GM19043 (cell line): ENCODE measurements around the gene EIF2S3B.
"Not testable (repeated sequence)": the region's sequence is repeated elsewhere in the genome, so short reads cannot be mapped to it uniquely, and the experiment has no call there.

Experiments used
- ATAC-seq: cut with Tn5 transposase; IDR thresholded peaks from one replicate; pipeline ENCODE4 v1.9.1; 2021; ENCODE audit warnings: low read depth; ENCODE audit not compliant: unreplicated experiment

Gene EIF2S3B

DNA sequence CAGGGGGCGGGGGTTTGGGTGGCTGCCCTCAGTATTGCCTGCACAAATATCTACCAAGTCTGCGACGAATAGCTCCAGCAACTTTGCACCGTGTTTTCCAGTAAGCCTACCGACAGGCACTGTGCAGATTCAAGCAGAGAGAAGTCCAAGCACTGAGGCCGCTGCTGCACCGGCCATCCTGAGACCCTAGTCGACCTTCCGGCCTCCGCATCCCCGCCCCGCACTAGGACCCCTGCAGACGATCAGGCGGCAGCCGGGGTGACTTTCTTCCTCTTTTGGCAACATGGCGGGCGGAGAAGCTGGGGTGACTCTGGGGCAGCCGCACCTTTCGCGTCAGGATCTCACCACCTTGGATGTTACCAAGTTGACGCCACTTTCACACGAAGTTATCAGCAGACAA, at the start of gene EIF2S3B:
TSS of gene EIF2S3B (plus strand) at position 271 of the 400 bp plus-strand sequence. CDS start at position 284, 13 bp downstream.
- no peak for ATAC-seq

GRCh38 chr12:10456856-10457255, 48.8 kb upstream of the EIF2S3B start:
- ATAC-seq, result no peak

DNA sequence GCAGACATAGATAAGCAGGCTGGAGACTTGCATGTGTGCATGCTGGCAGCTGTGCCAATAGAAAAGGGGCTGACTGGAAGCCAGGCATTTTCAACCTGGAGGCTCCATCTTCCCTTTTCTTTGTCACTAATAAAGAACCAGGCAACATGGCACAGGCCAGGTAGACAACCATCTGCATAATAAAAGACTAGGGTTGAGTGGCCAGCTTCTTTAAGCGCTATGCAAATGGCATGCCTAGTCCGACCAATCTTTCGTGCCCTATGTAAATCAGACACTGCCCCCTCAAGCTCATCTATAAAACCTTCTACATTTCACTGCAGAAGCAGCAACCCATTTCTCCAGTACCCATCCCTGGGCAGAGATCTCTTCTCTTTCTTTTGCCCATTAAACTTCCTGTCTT, 47.9 kb upstream of the EIF2S3B start:
- ATAC-seq, result no peak

DNA sequence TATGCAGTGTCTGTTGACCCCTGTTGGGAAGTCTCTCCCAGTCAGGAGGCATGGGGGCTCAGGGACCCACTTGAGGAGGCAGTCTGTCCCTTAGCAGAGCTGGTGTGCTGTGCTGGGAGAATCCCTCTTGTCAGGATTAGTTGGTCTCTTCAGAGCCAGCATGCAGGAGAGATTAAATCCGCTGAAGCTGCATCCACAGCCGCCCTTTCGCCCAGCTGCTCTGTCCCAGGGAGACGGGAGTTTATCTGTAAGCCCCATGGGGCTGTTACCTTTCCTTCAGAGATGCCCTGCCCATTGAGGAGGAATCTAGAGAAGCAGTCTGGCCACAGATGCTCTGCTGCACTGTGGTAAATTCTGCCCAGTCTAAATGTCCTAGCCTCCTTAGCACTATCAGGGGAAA, 39.4 kb upstream of the EIF2S3B start:
- ATAC-seq, result no peak

GRCh38 chr12:10469701-10470100, 36.0 kb upstream of the EIF2S3B start:
- no peak for ATAC-seq

- ATAC-seq, result not testable (repeated sequence)
These were observed 32.9 kb upstream of the EIF2S3B start for GRCh38 chr12:10472808-10473207.

- not testable (repeated sequence) for ATAC-seq
These were observed 23.8 kb upstream of the EIF2S3B start for GRCh38 chr12:10481901-10482300.

- ATAC-seq, result not testable (repeated sequence)
These were observed 18.4 kb upstream of the EIF2S3B start for GRCh38 chr12:10487328-10487727.

DNA sequence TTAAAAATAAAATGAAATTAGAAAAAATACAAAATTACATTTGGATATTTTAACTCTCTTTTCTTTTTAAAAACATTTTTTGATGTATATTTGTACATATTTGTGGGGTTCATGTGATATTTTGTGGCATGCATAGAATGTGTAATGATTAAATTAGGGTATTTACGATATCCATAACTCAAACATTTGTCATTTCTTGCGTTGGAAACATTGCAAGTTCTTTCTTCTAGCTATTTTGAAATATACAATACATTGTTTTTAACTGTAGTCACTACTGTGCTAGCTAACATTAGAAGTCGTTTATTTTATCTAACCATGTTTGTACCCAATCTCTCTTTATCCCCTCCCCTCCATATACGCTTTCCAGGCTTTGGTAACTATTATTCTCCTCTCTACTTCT, 13.9 kb upstream of the EIF2S3B start:
- ATAC-seq, result no peak

DNA sequence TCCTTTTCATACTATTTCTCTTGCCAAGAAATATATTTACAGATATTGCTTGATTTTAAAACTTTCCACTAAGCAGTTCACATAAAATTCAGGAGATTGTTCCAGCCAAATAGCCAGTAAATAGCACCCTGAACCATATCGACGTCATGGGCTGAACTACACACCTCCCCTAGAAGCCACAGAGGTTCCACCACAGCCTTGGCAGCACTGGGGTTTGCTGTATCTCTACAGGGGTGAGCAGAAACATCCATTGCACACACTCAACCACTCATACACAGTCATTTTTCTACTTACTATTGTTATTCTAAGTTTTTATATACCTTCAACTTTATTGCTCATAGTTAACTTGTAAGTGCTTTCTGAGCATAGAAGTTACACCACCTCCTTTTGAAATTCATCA, 8.1 kb upstream of the EIF2S3B start:
- no peak for ATAC-seq

- ATAC-seq, result no peak
These were observed 7.6 kb upstream of the EIF2S3B start for GRCh38 chr12:10498042-10498441.

DNA sequence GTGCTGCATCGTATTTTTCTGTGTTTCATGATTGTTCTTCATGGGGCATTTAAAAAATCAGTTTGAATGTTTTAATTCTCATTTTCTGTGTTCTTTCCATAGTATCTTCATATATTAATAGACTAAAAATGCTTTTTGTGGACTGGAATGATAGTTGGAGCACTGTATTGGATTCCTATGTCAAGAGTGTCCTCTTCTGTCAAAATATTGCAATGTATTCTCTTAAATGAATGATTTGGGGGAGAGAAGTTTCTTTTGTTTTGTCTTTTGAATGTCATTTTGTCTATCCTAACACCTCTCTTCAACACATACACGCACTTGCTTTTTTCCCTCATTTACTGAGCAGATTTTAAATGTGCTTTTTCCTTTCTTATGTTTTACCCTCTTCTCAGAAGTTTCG, 4.7 kb upstream of the EIF2S3B start:
- no peak for ATAC-seq

GRCh38 chr12:10503460-10503859, 2.2 kb upstream of the EIF2S3B start:
- no peak for ATAC-seq

DNA sequence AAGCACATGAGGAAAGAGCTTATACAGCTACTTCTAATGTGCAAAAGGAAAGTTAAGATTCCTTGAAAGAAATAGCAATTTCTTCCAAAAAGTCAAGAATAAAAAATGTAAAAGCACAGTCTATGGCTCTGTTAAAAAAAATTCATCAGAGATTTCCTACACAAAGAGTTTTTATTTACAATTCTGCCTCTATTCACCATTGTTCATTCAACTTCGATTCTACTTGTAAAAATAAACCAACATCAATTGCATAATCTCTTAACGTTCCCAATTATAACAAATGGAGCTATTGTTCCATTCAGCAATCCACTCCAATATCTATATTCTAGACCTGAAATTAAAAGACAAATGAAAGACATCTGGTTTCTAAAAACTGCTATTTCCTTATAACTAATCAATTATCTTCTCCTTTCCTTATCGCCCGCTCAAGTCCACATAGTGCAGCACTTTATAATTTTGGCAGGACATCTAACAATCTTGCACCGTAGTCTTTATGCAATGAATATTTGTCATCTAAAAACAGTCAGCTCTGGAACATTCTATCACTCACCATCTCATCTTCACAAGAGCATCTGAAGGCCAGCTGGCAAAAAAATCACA, 6.2 kb downstream of the EIF2S3B start:
- ATAC-seq, result no peak

- ATAC-seq, result no peak
These were observed 7.1 kb downstream of the EIF2S3B start for GRCh38 chr12:10512798-10513197.

DNA sequence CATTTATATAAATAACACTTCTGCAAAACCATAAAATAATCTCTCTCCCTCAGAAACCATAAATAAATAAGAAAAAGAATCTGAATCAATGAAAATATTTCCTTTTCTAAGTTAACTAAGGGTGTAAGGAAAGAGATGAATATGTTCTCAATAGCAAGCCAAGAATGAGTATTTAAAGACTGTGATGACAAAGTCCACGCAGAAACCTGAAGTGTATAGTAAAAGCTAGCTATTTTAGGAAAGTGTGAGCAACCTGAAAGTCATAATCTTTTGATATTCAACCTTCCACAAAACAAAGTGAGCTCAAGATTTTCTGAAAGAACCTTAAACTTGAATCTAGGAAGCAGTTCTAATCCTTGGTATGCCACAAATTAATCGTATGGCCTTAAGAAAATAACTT, 15.9 kb downstream of the EIF2S3B start:
- no peak for ATAC-seq

- ATAC-seq, result no peak
These were observed 22.7 kb downstream of the EIF2S3B start for GRCh38 chr12:10528174-10528953.

- no peak for ATAC-seq
These were observed 23.9 kb downstream of the EIF2S3B start for GRCh38 chr12:10529603-10530002.

GRCh38 chr12:10537721-10538120, 32.0 kb downstream of the EIF2S3B start:
- ATAC-seq, result no peak

DNA sequence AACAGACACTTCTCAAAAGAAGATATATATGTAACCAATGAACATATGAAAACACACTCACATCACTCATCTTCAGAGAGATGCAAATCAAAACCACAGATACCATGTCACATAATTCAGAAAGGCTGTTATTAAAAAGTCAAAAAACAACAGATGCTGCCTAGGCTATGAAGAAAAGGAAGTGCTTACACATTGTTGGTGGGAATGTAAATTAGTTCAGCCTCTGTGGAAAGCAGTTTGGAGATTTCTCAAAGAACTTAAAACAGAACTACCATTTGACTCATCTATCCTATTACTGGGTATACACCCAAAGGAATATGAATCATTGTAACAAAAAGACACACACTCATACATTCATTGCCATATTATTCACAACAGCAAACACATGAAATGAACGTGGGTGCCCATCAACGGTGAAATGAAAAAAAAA, 35.1 kb downstream of the EIF2S3B start:
- ATAC-seq, result peak; percentile 96

DNA sequence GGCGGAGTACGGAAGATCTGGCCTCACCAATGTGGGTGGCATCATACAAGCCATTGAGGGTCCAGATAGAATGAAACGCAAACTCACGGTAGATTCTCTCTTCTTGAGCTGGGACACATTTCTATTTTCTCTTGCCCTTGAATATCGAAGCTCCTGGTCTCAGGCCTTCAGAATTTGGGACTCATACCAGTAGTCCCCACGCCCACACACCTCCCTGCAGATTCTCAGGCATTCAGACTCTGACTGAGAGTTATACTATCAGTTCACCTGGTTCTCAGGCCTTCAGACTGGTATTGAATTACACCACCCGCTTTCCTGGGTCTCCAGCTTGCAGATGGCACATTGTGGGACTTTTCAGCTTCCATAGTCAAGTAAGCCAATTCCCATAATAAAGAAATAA, 37.8 kb downstream of the EIF2S3B start:
- ATAC-seq, result no peak

GRCh38 chr12:10551375-10551774, 45.7 kb downstream of the EIF2S3B start:
- ATAC-seq, result no peak
